ENCODE data around the gene DDIT4. TPM values are rescaled to one million over a fixed set of nuclear protein-coding genes. Genes with fewer than 3 reads are reported as not detected.

DDIT4 gene
- total and polyA plus RNA-seq, 9 of the 15 experiments (the other 6 are each of a cell fraction or from before 2014, with no cell fraction given), result 8.2 to 675 (median 159) TPM

DNA sequence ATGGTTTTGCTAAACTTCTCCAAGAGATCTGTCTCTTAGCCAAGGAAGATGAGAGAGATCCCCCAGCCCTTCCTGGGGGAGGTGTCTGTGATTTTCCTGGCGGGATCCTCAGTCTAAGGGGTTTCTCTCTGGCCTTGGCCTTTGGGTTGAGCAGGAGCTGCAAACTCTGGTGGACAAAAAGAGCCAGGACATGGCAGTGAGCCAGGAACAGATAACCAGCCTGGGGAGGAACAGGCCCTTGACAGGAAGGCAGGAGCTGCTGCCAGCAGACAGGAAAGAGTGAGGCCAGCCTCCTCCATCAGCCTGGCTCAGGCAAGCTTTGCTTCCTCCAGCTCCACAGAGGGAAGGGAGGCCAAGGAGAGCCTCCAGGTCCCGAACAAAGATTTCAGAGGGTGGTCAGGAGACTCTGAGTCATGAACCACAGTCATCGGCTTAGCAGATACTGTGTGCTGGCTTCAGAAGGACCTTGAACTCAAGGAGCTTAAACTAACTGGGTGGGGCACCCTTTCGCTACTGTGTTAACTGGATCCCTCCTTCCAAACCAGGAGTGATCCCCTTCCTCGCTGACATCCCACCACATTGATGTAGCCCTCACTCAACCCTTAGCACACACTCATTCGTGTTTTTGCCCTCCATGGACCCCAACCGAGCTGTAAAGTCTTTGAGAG lies 34.7 kb downstream of the DDIT4 start (continued):
- TF ChIP-seq RHOXF2B (CRISPR knock-in tag; conservative IDR thresholded peaks at IDR 0.05) (no peak), ZNF263 (CRISPR knock-in tag; IDR thresholded peaks at IDR 0.05; ENCODE audit: borderline replicate concordance) (peak; percentile 60; the same call in 1 of the 2 replicates), ZNF316 (IDR thresholded peaks at IDR 0.05) (0 out of 2 replicates have a peak, but pooled peaks have one; percentile 20), HMGN3 (IDR thresholded peaks at IDR 0.05; ENCODE audit: borderline replicate concordance, extremely low read depth, insufficient read length, low read depth, low read length) (no peak), ZNF699 (CRISPR knock-in tag; IDR thresholded peaks at IDR 0.05; ENCODE audit: insufficient replicate concordance) (peak; percentile 11), DNMT1 (IDR thresholded peaks at IDR 0.05) (no peak), MXI1 (IDR thresholded peaks at IDR 0.05; ENCODE audit: low read depth, low read length) (no peak), SMARCE1 (IDR thresholded peaks at IDR 0.05) (peak; percentile 96), ZNF75A (CRISPR knock-in tag; IDR thresholded peaks at IDR 0.05) (no peak; the same call in 1 of the 2 replicates), NR4A1 (CRISPR knock-in tag; IDR thresholded peaks at IDR 0.05) (no peak; the same call in 1 of the 2 replicates), NR4A1 (tag; IDR thresholded peaks at IDR 0.05) (peak; percentile 93), ETV5 (CRISPR knock-in tag; IDR thresholded peaks at IDR 0.05; ENCODE audit: low read depth) (peak; percentile 94), EP400 (IDR thresholded peaks at IDR 0.05) (peak; percentile 67), ZKSCAN8 (CRISPR knock-in tag; IDR thresholded peaks at IDR 0.05) (peak; percentile 85; the same call in 1 of the 2 replicates), ELF2 (CRISPR knock-in tag; IDR thresholded peaks at IDR 0.05) (peak; percentile 39; the same call in 1 of the 2 replicates), ZNF274 (IDR thresholded peaks at IDR 0.05; ENCODE audit: borderline replicate concordance, low read depth, low read length) (no peak), TRIM28 (IDR thresholded peaks at IDR 0.05) (no peak; the same call in none of the 2 replicates), SOX6 (IDR thresholded peaks at IDR 0.05) (peak; percentile 81), SMAD1 (IDR thresholded peaks at IDR 0.05; ENCODE audit: low read depth, low read length, partially characterized antibody) (peak; percentile 81), XRCC3 (IDR thresholded peaks at IDR 0.05) (no peak), CBFB (CRISPR knock-in tag; IDR thresholded peaks at IDR 0.05) (no peak), HNRNPL (IDR thresholded peaks at IDR 0.05; ENCODE audit: low read depth, low read length) (no peak)
- TF ChIP-seq, protein P1, sequence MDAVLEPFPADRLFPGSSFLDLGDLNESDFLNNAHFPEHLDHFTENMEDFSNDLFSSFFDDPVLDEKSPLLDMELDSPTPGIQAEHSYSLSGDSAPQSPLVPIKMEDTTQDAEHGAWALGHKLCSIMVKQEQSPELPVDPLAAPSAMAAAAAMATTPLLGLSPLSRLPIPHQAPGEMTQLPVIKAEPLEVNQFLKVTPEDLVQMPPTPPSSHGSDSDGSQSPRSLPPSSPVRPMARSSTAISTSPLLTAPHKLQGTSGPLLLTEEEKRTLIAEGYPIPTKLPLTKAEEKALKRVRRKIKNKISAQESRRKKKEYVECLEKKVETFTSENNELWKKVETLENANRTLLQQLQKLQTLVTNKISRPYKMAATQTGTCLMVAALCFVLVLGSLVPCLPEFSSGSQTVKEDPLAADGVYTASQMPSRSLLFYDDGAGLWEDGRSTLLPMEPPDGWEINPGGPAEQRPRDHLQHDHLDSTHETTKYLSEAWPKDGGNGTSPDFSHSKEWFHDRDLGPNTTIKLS (IDR thresholded peaks at IDR 0.05; ENCODE audit: borderline replicate concordance, low read depth), result no peak; the same call in 1 of the 2 replicates
